NCI-H510A treated with DMSO at 0.1 percent for 48 hours (cell line): ENCODE results near the gene OR2H2.
A peak's percentile ranks its signal among the peaks of the same experiment; 100 is the strongest.

ENCODE experiments used
- DNase-seq: peaks from one replicate; lab custom pipeline; 2025; lab: John Stamatoyannopoulos, UW

Gene OR2H2

DNA sequence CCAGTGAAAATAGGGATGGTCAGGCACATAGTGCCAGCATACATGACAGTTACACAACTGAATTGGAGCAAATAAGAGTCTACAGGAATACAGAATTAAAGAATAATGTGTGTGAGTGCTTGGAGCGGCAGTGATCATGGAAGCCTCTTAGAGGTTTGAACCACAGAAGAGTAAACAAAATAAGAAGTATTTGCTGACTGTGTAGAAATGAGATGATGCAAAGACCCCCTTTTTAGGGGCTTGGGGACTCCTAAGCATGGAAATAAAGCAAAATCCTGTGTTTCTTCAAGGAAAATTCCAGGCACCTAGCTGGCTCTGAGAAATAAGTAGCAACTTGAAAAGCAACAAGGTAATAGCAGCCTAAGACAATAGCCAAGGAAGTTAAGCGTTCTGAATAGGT is 6.8 kb downstream of the OR2H2 start:
- DNase-seq = no peak

DNA sequence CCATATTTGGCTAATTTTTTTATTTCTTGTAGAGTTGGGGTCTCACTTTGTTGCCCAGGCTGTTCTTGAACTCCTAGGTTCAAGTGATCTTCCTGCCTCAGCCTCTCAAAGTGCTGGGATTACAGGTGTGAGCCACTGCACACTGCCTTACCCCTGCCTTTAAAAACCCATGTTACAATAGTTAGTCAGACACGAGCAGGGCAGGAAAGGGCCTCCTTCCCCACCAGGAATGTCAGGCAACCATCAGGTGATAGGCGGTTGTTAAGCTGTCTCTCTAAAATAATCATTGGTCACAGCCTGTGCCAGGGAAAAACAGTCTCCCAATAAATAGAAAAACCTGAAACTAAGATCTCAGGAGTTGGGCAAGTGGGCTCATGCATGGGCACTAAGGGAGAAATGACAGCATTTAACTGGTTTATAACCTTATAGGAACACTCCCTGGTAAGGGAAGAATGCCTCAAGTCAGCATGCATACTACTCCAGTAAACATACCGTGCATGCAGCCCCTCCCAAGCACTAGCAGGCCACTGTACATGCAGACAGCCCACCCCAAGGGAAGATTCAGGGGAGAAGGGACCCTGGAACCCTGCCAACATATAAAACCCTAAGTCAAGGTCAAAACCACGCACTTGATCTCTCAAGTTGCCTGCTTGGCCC is 8.4 kb downstream of the OR2H2 start:
- no peak for DNase-seq

DNA sequence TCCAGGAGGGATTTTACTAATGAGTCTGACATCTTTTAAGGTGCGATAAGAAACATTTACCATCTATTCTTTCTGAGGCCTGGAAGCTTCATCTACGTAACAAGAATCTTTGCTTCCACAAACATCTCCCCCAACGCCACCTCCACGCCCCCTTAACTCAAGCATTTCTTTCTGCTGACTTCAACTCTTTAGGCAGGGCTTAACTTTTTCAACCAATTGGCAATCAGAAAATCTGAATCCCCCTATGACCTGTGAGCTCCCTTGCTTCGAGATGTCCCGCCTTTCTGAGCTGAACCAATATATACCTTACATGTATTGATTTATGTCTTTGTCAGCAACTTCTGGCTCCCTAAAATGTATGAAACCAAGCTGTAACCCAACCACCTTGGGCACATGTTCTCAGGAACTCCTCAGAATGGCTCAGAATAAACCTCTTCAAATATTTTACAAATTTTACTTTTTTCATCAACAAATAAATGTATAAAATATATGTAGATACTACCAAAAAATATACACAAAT is 11.5 kb downstream of the OR2H2 start:
- DNase-seq = no peak

DNA sequence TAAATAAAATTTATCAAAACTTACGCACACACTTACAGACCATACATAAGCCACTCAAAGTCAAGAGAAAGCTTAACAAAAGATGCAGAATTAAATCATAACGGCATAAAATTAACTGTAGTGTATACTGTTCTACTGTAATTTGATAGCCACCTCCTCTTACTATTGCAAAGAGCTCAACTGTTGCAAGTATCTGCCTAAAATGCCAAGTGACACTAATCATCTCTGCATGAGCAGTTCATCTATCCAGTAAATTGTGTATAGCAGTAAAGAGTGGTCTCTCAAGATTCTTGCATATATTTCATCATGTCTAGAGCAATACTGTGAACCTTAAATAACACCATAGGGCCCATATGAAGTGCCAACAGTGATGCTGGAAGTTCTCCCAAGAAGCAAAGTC is 12.3 kb downstream of the OR2H2 start:
- no peak for DNase-seq

DNA sequence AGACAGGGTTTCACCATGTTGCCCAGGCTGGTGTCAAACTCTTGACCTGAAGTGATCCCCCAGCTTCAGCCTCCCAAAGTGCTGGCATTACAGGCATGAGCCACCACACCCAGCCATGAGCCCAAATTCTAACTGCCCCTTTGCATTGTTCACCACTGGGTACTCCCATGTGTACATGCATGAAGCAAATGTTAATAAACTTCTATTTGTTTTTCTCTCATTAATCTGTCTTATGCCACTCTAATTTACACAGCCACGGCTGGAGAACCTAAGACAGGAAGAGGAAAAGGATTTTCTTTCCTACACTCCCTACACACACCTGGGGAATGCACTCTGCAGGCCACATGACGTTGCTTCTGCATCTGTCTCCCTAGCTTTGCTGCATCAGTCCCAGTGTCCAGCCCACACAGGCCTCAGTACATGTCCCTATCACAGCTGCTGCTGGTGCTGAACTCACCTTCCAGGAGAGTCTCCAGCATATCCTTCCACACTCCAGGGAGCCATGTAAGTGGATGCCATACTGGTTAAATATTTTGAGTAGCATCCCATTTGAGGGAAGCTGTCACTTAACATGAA is 13.3 kb downstream of the OR2H2 start:
- no peak for DNase-seq

DNA sequence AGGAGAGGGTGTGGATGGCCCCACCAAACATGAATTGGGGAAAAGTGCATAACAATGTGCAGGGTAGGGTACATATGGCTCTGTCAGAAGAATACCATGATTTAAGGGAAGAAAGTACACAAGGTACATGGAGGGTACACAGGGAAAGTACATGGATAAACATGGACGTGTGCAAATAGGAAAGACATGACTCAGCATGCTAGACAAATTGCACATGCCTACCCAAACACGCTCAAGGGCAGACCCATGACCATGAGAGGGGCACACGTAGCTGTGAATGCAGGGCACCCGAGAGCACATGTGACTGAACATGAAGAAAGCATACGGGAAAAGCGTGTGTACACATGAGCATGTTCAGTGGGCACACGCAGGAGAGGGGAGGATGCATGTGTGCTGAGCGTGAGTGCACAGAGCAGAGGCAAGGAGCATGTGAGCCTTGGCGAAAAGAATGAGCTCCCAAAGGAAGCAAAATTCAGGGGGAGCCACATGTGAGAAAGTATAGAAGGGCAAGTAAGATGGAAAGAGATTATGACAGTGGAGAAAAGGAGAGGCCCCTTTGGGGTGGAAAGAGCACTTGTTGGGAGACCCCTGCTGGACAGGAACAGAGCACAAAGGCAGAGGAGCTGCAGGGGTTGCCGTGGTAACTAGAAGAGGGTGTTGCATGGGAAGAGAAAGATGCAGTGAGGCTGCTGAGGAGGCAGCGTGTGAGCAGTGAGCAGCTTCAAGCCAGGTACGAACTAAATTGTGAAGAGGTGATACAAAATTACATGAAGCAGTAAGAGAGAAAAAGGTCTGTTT is 17.8 kb downstream of the OR2H2 start:
- no peak for DNase-seq

DNA sequence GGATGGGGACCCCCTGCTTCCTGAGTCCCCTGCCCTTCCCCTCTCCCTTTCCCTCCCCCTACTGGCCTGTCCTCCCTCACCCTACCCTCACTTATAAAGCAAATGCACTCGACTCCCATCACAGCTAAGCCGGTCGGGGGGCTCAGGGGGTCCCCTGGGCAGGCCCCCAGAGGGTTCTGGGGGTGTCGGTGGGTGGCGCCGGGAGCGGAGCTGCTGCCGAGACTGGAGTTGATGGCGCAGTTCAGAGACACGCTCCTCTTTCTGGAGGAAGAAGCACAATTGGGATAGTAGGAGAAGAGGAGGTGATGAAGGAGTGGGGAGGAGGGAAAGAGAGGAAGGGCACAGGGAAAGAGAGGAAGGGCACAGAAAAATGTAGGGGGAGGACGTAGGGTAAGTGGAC is 18.5 kb downstream of the OR2H2 start:
- DNase-seq = no peak

DNA sequence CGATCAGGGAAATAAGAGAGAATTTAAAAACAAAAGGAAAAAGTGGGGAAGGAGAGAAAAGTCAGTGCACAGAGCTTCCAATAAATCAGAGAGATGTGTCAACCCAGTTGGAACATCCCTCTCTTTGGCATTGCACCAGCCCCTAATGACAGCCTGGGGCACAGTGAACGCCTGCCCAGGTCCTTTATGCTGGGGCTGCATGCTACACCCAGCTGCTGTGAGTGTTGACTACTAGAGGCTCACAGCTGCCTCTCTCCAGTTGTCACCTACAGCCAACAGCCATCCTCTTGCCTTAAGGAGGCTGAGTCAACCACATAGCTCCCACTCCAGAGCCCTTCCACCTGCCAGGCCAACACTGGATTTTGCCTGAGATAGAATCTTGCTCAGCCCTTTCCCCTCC is 19.0 kb downstream of the OR2H2 start:
- DNase-seq = no peak

DNA sequence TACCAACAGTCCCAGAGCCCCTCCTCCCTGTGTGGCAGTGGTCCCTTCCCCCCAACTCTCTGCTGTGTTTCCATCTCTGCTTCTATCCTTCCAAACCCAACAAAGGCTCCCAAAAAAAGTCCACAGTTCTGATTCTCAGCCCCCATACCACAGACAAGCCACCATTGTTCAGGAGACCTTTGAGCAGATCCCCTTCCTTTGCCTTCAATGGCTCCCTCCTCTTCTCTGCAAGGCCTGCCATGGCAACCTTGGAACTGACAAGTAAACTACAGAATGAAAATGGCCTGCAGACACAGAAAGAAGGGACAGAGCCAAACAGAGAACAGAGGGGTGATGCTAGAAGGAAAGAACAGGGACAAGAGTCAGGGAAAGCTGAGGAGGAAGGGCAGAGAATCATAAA is 23.2 kb downstream of the OR2H2 start:
- DNase-seq = no peak

DNA sequence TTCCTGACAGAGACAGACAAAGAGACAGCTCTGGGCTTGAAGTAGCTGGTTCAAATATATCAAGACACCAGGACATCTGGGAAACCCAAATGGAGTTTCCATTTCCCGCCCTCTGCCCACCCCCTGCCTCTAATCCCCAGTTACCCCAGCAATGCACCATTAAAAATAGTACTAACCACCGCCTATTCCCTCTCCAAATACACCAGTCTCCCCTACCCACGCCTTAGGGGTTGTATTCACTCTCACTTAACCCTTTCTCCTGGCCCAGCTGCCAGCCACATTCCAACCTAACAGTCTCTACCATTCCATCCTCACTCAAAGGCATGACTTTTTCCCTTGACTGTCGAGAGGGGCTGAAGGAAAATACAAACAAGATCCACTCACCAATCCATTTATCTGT is 25.6 kb downstream of the OR2H2 start:
- no peak for DNase-seq

DNA sequence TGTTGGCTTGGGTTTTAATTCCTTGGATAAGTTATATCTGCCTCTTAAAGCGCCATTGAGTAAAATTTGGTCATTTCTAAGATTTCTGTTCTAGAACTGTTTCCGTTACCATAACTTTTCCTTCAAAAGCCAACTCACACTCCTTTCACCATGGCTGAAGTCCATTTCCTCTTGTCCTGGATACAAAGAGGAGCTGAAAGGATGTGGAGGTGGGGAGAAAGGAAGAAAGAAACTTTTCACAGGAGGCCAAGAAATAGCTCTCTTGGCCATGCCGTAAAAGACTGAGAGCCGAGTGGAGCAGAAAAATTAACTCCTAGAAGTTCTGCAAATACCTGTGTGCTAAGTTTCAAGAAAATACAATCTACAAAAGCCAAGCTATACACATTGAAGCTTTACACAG is 26.5 kb downstream of the OR2H2 start:
- DNase-seq = no peak

DNA sequence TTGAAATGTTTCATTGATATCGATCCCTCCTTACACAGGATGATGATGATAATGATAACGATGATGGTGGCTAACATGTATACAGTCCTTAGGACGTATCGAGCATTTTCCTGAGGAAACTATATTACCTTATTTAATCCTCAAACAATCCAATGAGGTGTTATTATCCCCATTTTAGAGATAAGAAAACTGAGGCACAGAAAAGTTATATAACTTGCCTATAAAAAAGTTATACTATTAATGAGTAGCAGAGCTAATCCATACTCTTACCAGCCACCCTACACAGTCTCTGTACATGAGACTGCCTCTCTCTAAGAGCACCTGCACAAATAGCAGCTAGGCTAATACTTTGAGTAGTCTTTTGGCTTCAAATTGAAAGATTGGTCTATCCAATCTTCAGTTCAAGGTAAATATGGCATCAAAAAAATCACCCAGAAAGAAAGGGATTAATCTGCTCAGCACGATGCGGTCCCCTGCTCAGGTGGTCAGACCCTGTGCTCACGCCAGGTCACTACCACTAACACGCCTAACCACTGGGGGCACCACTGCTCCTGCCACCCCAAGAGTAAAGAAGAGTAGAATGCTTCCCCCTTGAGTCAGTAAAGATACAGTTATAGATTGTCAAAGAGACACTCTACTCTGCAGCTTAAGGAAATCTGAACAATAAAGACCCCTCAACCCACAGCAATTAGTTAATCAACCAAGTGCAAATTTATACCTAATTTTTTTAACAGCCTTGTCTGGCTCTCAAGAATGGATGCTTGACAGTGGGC is 33.0 kb downstream of the OR2H2 start:
- no peak for DNase-seq

DNA sequence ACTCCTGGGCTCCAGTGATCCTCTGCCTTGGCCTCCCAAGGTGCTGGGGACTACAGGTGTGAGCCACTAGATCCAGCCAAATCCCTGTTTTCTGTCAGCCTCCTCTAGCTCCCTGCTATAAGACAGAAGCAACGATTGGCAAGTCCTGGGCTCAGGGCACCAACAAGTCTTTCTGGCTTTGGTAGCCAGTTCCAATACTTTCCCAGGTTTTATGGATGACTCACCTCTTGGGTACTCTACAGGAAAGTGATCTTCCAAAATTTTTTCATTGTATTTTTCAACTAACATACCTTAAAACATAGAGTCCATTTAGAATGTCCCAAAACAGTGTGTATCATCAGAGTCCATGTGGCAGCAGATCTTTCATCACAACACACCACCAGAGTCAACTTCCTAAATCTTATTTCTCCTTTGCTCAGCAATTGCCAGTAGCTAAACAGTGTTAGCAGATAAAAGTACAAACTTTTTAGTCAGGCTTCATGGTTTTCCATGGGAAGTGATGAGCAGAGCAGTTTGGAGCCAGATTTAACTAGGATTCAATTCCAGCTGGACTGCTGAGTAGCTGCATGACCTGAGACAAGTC is 34.7 kb downstream of the OR2H2 start:
- DNase-seq = no peak

DNA sequence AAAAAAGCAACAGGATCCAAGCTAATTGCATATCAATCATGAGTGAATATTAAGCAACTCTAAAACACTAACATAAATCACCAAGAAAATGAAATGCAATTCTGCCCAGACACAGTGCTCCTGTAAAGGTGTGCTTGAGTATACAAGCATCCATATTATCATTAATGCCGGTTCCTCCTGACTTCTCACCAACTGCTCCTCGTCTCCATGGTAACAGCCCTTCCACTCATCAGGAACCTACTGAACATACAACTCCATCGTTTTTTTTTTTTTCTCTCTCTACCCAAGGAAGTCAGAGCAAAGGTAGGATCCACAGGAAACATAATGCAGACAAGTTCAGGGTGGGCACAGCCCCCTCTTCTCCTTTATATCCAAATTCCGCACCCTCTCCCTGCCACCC is 35.7 kb downstream of the OR2H2 start:
- DNase-seq = no peak

DNA sequence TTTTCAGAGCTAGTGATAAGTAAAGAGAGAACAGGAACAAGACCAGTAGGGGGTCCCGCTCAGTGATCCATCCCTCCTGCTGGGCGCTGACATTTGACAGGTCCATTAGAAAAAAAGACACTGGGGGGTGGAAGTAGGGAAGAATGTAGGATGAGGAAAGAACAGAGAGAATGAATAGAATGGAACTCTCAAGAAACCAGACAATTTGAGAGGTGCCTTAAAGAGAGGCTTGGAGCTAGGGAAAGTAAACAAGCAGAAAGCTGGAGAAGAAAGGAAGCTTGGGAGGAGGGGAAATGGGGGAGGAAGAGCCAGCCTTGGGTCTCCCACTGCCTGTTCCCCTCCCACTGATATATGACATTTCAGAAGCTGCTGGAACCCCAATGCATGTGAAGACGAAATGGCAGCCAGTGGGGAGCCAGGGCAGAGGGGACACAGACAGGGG is 39.6 kb downstream of the OR2H2 start:
- no peak for DNase-seq

DNA sequence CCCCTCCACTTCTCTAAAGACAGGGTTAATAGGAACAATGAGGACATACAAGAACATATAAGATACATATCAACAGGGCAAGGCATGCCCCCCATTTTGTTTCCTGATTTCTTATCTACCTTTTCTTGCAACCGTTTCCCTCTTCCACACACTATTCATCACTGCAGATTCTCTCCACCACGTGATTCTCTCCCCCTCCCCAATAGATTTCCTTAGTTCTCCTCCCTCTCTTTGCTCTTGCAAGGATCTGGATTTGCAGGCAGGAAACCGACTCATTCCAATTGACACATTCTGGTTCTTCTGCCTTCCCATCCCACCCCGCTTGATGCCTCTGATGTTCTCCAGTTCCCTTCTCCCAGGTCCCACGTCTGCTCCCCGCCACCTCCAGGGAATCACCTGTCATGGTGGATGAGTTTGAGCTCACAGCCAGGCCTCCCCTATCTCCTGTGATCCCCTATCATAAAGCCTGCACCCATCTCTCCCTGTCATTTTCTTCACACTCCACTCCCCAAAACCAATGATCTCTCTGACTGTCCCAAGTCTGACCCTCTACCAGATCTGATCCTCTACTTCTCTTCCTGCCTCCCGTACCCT is 40.5 kb downstream of the OR2H2 start:
- DNase-seq = no peak

DNA sequence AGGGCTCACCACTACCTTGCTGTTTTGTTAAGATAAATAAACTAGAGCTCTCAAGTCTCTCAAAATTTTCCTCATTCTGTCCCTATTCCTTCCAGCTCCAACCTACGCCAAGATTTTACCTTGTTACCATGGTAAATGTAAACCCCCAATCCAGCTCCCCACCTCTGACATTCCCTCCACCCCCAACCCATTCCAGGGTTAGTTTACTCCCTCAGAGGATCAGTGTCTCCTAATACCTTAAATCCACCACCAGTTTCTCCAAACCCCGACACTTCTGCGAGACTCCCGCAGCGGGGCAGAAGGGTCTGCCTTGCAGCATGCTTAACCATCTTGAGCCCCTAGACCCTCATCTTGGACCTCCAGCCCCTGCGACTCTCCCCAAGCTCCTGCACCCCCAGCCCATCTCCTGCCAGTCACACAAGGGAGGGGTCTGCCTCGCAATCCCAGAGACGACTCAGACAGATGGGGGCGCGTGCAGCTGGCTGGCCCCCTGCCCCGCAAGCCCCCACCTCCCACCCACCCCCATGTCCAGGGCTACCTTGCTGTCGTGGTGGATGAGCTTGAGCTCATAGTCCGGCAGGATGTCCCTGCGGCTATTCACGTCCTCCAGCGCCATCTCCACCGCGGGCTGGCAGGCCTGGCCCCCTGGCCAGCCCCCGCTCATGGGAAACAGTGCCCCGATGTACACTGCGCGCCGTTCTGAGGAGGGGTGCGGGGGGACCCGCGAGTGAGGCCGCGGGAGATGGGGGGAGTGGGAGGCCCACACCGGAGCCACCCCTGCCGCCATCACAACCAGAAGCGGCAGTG is 42.2 kb downstream of the OR2H2 start:
- DNase-seq = no peak

DNA sequence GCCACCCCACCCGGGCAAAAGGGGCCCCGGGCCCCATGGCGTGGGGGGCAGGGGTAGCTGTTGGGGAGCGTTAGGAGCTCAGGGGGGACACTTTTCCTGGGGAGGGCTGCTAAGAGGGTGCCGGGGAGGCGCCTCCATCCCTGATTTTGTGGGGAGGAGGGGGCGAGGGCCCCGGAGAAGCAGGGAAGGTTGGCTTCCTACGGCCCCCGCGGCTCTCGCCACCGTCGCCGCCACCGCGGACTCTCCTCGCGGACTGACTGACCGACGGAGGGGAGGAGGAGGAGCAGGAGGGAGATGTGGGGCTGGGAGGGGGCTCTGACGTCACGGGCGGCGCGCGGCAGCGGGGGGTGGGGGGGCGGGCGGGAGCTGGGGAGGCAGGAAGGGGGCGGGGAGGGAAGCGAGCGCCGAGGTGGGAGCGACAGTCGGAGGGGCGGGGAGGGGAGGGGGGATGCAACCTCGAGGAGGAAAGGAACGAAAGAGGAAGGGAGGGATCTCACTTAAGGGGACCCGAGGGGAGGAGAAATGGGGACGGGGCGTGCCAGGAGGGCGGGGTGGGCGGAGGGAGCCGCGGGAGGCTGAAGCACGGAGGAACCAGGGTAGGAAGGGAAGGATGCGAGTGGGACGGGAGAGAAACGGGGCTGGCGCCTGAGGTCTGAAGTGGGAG is 43.0 kb downstream of the OR2H2 start:
- peak; percentile 64 for DNase-seq

DNA sequence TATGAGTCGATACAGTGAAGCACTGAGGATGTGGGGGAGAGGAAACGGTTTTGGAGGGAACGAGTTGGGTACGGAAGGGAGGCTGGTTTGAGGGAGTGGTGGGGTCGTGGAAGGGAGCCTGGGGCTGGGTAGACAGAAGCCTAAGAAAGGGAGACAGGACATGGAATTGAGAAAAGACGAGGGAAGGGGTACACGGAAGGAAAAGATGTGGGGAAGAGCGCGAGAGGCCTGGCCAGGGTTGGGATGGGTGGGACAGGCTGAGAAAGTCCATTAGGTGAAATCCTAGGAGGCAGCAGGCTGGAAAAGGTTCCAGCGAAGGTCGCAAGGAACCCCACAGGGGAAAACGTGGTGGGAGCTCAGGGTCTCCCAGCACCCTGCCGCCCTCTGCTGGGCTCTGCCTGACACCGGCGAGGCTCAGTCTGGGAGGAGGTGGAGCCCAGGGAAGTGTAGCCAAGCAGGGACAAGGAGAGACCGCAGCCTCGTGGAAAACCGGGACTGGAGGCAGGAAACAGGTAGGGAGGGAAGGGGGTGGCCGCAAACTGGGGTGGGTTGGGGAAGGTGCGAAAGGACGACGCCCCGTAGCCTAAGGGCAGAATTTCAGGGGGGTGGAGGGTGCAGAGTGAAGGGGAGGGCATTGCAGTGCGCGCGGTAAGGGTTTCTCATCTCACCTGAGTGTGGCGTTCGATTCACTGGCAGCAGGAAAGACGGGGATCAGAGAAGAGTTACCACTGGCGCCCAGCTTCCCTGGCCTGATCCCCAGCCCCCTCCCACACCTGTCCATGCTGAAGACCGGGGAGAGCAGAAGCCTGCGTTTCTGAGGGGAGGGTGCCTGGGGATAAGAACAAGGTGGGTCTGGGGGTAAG is 43.7 kb downstream of the OR2H2 start:
- DNase-seq = peak; percentile 89
